GM19351 (cell line): ENCODE results near the gene FCRLA.
A peak's percentile ranks its signal among the peaks of the same experiment; 100 is the strongest.
"Not testable (repeated sequence)": the region's sequence is repeated elsewhere in the genome, so short reads cannot be mapped to it uniquely, and the experiment has no call there.

Source experiments
- ATAC-seq: cut with Tn5 transposase; IDR thresholded peaks from one replicate; pipeline ENCODE4 v1.9.1; 2021; ENCODE audit warnings: mild to moderate bottlenecking, moderate library complexity; ENCODE audit not compliant: unreplicated experiment

The FCRLA gene

GRCh38 chr1:161706482-161707347, at the start of gene FCRLA:
Gene FCRLA, plus strand, starts transcription at chr1:161707229. Its CDS starts 36 bp downstream, at chr1:161707265.
- ATAC-seq: peak; percentile 64

GRCh38 chr1:161658524-161658923, 48.5 kb upstream of the FCRLA start:
- ATAC-seq: not testable (repeated sequence)

- not testable (repeated sequence) for ATAC-seq
Observed at GRCh38 chr1:161661660-161662311, 45.2 kb upstream of the FCRLA start.

- peak; percentile 77 for ATAC-seq
Observed at GRCh38 chr1:161662684-161663339, 44.2 kb upstream of the FCRLA start, which contains the start of gene FCGR2B. Gene FCGR2B, plus strand, starts transcription at chr1:161663143. Its CDS starts 99 bp downstream, at chr1:161663242.

- ATAC-seq: peak; percentile 19
Observed at GRCh38 chr1:161663569-161663968, 43.5 kb upstream of the FCRLA start.

- ATAC-seq: not testable (repeated sequence)
Observed at GRCh38 chr1:161664689-161665088, 42.3 kb upstream of the FCRLA start.

GRCh38 chr1:161671045-161672020, 35.7 kb upstream of the FCRLA start:
- not testable (repeated sequence) for ATAC-seq

- not testable (repeated sequence) for ATAC-seq
Observed at GRCh38 chr1:161673437-161673836, 33.6 kb upstream of the FCRLA start.

GRCh38 chr1:161674447-161674846, 32.6 kb upstream of the FCRLA start:
- not testable (repeated sequence) for ATAC-seq

- ATAC-seq: not testable (repeated sequence)
Observed at GRCh38 chr1:161674908-161675307, 32.1 kb upstream of the FCRLA start.

- ATAC-seq: no peak
Observed at GRCh38 chr1:161676441-161676840, 30.6 kb upstream of the FCRLA start.

- ATAC-seq: no peak
Observed at GRCh38 chr1:161676958-161677689, 29.9 kb upstream of the FCRLA start.

GRCh38 chr1:161678500-161678899, 28.5 kb upstream of the FCRLA start:
- ATAC-seq: no peak

GRCh38 chr1:161681879-161682278, 25.1 kb upstream of the FCRLA start:
- ATAC-seq: no peak

- no peak for ATAC-seq
Observed at GRCh38 chr1:161688946-161689345, 18.1 kb upstream of the FCRLA start.

GRCh38 chr1:161691846-161692245, 15.2 kb upstream of the FCRLA start:
- no peak for ATAC-seq

- ATAC-seq: not testable (repeated sequence)
Observed at GRCh38 chr1:161693020-161693712, 13.9 kb upstream of the FCRLA start.

- not testable (repeated sequence) for ATAC-seq
Observed at GRCh38 chr1:161698302-161698701, 8.7 kb upstream of the FCRLA start.

- ATAC-seq: no peak
Observed at GRCh38 chr1:161702250-161702649, 4.8 kb upstream of the FCRLA start.
